Nephron (organoid): ENCODE results near the gene ORAI2.
A peak's percentile ranks its signal among the peaks of the same experiment; 100 is the strongest.

Experiments
- H3K27ac Mint-ChIP-seq, 3 experiments: 2 replicates each; pipeline ENCODE4 v1.8.0; 2020; ENCODE audit warnings: mixed read lengths in 3 of 3, mild to moderate bottlenecking in 2 of 3, moderate library complexity in 1 of 3
- H3K27me3 Mint-ChIP-seq: 2 replicates; pipeline ENCODE4 v1.8.0; 2021; ENCODE audit warnings: low read depth, mild to moderate bottlenecking, moderate library complexity, mixed read lengths
- H3K36me3 Mint-ChIP-seq: 2 replicates; pipeline ENCODE4 v1.8.0; 2020; ENCODE audit warnings: low read depth, mixed read lengths
- H3K4me1 Mint-ChIP-seq: 2 replicates; pipeline ENCODE4 v1.8.0; 2020; ENCODE audit warnings: mixed read lengths
- H3K4me3 Mint-ChIP-seq, 3 experiments: 2 replicates each; pipeline ENCODE4 v1.8.0; 2020; ENCODE audit warnings: mild to moderate bottlenecking in 3 of 3, mixed read lengths in 3 of 3, moderate library complexity in 2 of 3
- H3K9me3 Mint-ChIP-seq: 2 replicates; pipeline ENCODE4 v1.8.0; 2020; ENCODE audit warnings: mixed read lengths
- CTCF ChIP-seq, 3 experiments: fragments of 200-600 bp; sonication (generic); IDR thresholded peaks; one replicate each; pipeline ENCODE4 v1.5.0; 2021; ENCODE audit warnings: antibody characterized with exemption in 3 of 3; ENCODE audit not compliant: unreplicated experiment in 3 of 3

Gene ORAI2

DNA sequence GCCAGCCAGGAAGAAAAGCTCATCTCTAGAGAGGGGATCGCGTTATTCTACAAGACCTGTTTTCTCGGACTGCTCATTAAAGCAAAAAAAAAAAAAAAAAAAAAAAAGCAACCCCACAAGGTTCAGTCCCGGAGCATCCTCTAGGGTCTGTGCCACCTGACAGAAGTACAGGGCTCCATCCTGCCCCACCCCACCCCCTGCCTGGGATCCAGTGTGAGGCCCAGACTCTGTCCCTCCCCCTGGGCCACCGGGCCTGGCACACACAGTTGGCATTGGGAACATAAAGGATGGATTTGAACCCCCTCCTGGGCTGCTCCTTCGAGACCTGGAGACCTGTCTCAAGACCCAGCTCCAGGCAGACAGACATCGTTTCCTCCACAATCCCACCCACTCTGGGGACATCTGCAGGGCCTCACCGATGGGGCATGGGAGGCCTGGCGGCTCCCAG, 688 bp downstream of the ORAI2 start:
- TF ChIP-seq CTCF (IDR thresholded peaks at IDR 0.05; ENCODE audit: unreplicated experiment in 3 of 3): no peak
- Mint-ChIP-seq H3K4me3 (peak overlapping the region; percentile 85 to 89 (median 88)), H3K4me1 (peaks cover 16% of the 10 kb centered on the region), H3K9me3 (no peaks in the 10 kb centered on the region), H3K27ac (peak overlapping the region; percentile 46 to 85 (median 85)), H3K36me3 (peaks cover 7% of the 10 kb centered on the region), H3K27me3 (no peaks in the 10 kb centered on the region)

DNA sequence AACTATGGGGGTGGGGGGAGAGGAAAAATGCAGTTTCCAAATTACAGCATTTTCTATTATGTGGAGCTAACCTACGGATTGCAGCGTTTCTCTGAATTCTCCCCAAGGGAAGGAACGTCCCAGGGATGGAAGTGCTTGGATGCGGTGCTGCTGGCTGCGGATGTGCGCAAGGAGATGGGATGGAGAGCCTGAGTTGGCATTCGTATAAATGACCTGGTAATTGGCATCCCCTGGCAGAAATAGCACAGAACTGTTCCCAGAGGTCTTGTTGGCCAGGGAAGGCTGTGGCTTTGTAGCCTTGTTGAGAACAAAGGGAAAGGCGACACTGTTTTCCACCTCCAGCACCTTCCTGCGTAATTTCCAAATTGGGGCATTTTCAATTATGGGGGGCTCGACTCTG, 2.7 kb downstream of the ORAI2 start:
- TF ChIP-seq CTCF (IDR thresholded peaks at IDR 0.05; ENCODE audit: unreplicated experiment in 3 of 3): no peak
- H3K27ac Mint-ChIP-seq: no peak overlapping the region
- H3K36me3 Mint-ChIP-seq: peaks cover 10% of the 10 kb centered on the region
- peak overlapping the region; percentile 45 to 70 (median 63) for H3K4me3 Mint-ChIP-seq
- no peaks in the 10 kb centered on the region for H3K27me3 Mint-ChIP-seq
- H3K9me3 Mint-ChIP-seq: no peaks in the 10 kb centered on the region
- peaks cover 12% of the 10 kb centered on the region for H3K4me1 Mint-ChIP-seq

DNA sequence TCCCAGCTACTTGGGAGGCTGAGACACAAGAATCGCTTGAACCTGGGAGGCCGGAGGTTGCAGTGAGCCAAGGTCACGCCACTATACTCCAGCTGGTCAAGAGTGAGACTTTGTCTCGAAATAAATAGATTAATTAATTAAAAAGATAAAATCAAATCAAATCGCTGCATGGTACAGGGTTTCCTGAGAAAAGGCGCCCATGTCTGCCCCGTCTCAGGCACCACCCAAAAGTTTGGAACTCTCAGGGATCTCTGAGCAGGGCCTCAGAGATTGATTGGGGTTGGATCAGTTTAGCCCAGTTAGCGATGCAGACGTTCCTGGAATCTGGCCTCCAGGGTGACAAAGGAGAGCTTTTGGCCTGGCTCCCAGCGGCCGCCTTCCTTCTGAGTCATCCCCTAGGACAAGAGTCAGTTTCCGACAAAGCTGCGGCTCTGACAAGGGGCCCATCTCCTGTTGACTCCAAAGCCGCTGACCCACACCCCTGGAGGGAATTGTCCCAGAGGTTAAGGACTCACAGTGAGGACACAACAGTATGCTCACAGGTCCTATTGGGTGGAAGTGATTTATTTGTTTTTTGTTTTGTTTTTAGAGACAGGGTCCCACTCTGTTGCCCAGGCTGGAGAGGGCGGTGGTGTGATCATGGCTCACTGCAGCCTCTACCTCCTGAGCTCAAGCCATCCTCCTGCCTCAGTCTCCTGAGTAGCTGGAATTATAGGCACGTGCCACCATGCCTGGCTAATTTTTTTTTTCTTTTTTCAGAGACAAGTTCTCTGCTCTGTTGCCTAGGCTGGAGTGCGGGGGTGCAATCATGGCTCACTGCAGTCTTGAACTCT, 6.8 kb downstream of the ORAI2 start:
- Mint-ChIP-seq H3K9me3 (no peaks in the 10 kb centered on the region), H3K36me3 (peaks cover 20% of the 10 kb centered on the region), H3K4me1 (peaks cover 5% of the 10 kb centered on the region), H3K4me3 (no peak overlapping the region), H3K27me3 (no peaks in the 10 kb centered on the region), H3K27ac (no peak overlapping the region)
- TF ChIP-seq CTCF (IDR thresholded peaks at IDR 0.05; ENCODE audit: unreplicated experiment in 3 of 3): no peak

- peaks cover 5% of the 10 kb centered on the region for H3K4me1 Mint-ChIP-seq
- no peak for TF ChIP-seq CTCF (IDR thresholded peaks at IDR 0.05; ENCODE audit: unreplicated experiment in 3 of 3)
- H3K4me3 Mint-ChIP-seq: no peak overlapping the region
- H3K9me3 Mint-ChIP-seq: no peaks in the 10 kb centered on the region
- H3K27me3 Mint-ChIP-seq: no peaks in the 10 kb centered on the region
- no peak overlapping the region for H3K27ac Mint-ChIP-seq
- H3K36me3 Mint-ChIP-seq: peaks cover 14% of the 10 kb centered on the region
These were observed 11.7 kb downstream of the ORAI2 start for GRCh38 chr7:102444961-102445673.

DNA sequence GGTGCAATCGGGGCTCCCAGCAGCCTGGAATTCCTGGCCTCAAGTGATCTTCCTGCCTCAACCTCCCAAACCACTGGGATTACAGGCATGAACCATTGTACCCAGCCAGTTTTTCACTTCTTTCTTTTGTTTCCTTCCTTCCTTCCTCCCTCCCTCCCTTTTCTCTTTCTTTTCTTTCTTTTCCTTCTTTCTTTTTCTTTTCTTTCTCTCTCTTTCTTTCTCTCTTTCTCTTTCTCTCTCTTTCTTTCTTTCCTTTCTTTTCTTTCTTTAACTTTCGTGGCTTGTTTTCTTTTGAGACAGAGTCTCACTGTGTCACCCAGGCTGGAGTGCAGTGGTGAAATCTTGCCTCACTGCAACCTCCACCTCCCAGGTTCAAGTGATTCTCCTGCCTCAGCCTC, 12.3 kb downstream of the ORAI2 start:
- TF ChIP-seq CTCF (IDR thresholded peaks at IDR 0.05; ENCODE audit: unreplicated experiment in 3 of 3): no peak
- no peak overlapping the region for H3K27ac Mint-ChIP-seq
- peaks cover 14% of the 10 kb centered on the region for H3K36me3 Mint-ChIP-seq
- peaks cover 5% of the 10 kb centered on the region for H3K4me1 Mint-ChIP-seq
- no peaks in the 10 kb centered on the region for H3K27me3 Mint-ChIP-seq
- no peak overlapping the region for H3K4me3 Mint-ChIP-seq
- H3K9me3 Mint-ChIP-seq: no peaks in the 10 kb centered on the region
